Measurements from ENCODE around the gene DTYMK. TPM values are rescaled to one million over a fixed set of nuclear protein-coding genes. Genes with fewer than 3 reads are reported as not detected.

Gene DTYMK
- total and polyA plus RNA-seq, 3 donors from 2014 or later = 16.4 to 30.0 (median 27.4) TPM

- intact Hi-C loops (cut with DNase I; ENCODE audit: low total_unique reads) = no loop called here
- H3K27me3 ChIP-seq = no peaks in the 10 kb centered on the region
- peak; percentile 87 for DNase-seq
- no peaks in the 10 kb centered on the region for H3K36me3 ChIP-seq (ENCODE audit: low read depth, missing control alignments)
- WGBS, 2 donors = 1% methylated on average over 36 of the region's 98 CpGs; no CpG with 5 or more reads in 1 of the 2 donors
- H3K9me3 ChIP-seq = no peaks in the 10 kb centered on the region
- peak overlapping the region; percentile 84 for H3K4me3 ChIP-seq
- peak overlapping the region in 1 of 2 donors; percentile 89 for H3K27ac ChIP-seq
- peaks cover 6% of the 10 kb centered on the region for H3K4me1 ChIP-seq
- TF ChIP-seq POLR2A (IDR thresholded peaks at IDR 0.05) = no peak
Measured at GRCh38 chr2:241702155-241703031, 15.8 kb upstream of the DTYMK start.

- H3K4me1 ChIP-seq = peaks cover 6% of the 10 kb centered on the region
- peak; percentile 97 for DNase-seq
- peak within 1 kb of the TSS; percentile 84 for H3K4me3 ChIP-seq
- TF ChIP-seq POLR2A (IDR thresholded peaks at IDR 0.05) = no peak
- peak in 1 of 3 experiments; percentile 31 for TF ChIP-seq CTCF (IDR thresholded peaks at IDR 0.05)
- no peaks in the 10 kb centered on the region for H3K9me3 ChIP-seq
- no peaks in the 10 kb centered on the region for H3K27me3 ChIP-seq
- peak within 1 kb of the TSS; percentile 63 to 89 for H3K27ac ChIP-seq
- intact Hi-C loops (cut with DNase I; ENCODE audit: low total_unique reads) = no loop called here
- WGBS, 2 donors = 1% methylated on average over 61 of the region's 96 CpGs; no CpG with 5 or more reads in 1 of the 2 donors
- no peaks in the 10 kb centered on the region for H3K36me3 ChIP-seq (ENCODE audit: low read depth, missing control alignments)
Measured at GRCh38 chr2:241701399-241702154, 15.0 kb upstream of the DTYMK start, which contains the start of gene ING5. ING5 (plus strand) TSS chr2:241702039; CDS start chr2:241702066, 27 bp downstream.

- TF ChIP-seq POLR2A (IDR thresholded peaks at IDR 0.05) (no peak), CTCF (IDR thresholded peaks at IDR 0.05) (peak in 1 of 3 experiments; percentile 24)
- Histone ChIP-seq H3K9me3 (no peaks in the 10 kb centered on the region), H3K27me3 (no peaks in the 10 kb centered on the region), H3K27ac (peak overlapping the region; percentile 63 to 89), H3K4me3 (peak overlapping the region; percentile 80 to 84), H3K36me3 (ENCODE audit: low read depth, missing control alignments) (no peaks in the 10 kb centered on the region), H3K4me1 (peaks cover 6% of the 10 kb centered on the region)
- 7 to 8% methylated on average over 13 to 17 of the region's 17 CpGs for WGBS, 2 donors
- DNase-seq = no peak
- intact Hi-C loops (cut with DNase I; ENCODE audit: low total_unique reads) = no loop called here
Measured at GRCh38 chr2:241701149-241701398, 14.5 kb upstream of the DTYMK start.

GRCh38 chr2:241695651-241696050, 9.0 kb upstream of the DTYMK start:
- no peak for DNase-seq
- no peak overlapping the region for H3K4me3 ChIP-seq
- TF ChIP-seq POLR2A (IDR thresholded peaks at IDR 0.05) (no peak), CTCF (IDR thresholded peaks at IDR 0.05) (no peak)
- no peak overlapping the region for H3K27ac ChIP-seq
- H3K9me3 ChIP-seq = no peaks in the 10 kb centered on the region
- no peaks in the 10 kb centered on the region for H3K4me1 ChIP-seq
- no peaks in the 10 kb centered on the region for H3K27me3 ChIP-seq
- WGBS, 2 donors = 88 to 95% methylated on average over 4 of the region's 4 CpGs
- intact Hi-C loops (cut with DNase I; ENCODE audit: low total_unique reads) = no loop called here
- H3K36me3 ChIP-seq (ENCODE audit: low read depth, missing control alignments) = no peaks in the 10 kb centered on the region

- Histone ChIP-seq H3K4me3 (no peak overlapping the region), H3K36me3 (ENCODE audit: low read depth, missing control alignments) (no peaks in the 10 kb centered on the region), H3K4me1 (peaks cover 15% of the 10 kb centered on the region), H3K27me3 (no peaks in the 10 kb centered on the region), H3K27ac (no peak overlapping the region), H3K9me3 (no peaks in the 10 kb centered on the region)
- no peak for DNase-seq
- 91 to 96% methylated on average over 6 of the region's 6 CpGs for WGBS, 2 donors
- intact Hi-C loops (cut with DNase I; ENCODE audit: low total_unique reads) = no loop called here
- TF ChIP-seq CTCF (IDR thresholded peaks at IDR 0.05) (no peak), POLR2A (IDR thresholded peaks at IDR 0.05) (no peak)
Measured at GRCh38 chr2:241692448-241692847, 5.8 kb upstream of the DTYMK start.

Measured in testis (tissue), 3 donors.